Endothelial cell of hepatic sinusoid (primary cell): ENCODE results near the gene MARCO.
"Not testable (repeated sequence)": the region's sequence is repeated elsewhere in the genome, so short reads cannot be mapped to it uniquely, and the experiment has no call there.

ENCODE experiments used
- in situ Hi-C: cut with HindIII; loops from 2 replicates; pipeline ENCODE4 v1.10.0; 2017; ENCODE audit warnings: low sequenced_read_pairs

MARCO gene

GRCh38 chr2:119028327-119029174 lies 86.6 kb downstream of the MARCO start:
- in situ Hi-C loops, result no loop called here

GRCh38 chr2:119029297-119029696 lies 87.3 kb downstream of the MARCO start:
- in situ Hi-C loops, result no loop called here

GRCh38 chr2:119037922-119038321 lies 95.9 kb downstream of the MARCO start:
- in situ Hi-C loops, result not testable (repeated sequence)

- in situ Hi-C loops, result no loop called here
Observed at GRCh38 chr2:119040730-119041129, 98.7 kb downstream of the MARCO start.
